ENCODE data around the gene MPLKIP.

DNA sequence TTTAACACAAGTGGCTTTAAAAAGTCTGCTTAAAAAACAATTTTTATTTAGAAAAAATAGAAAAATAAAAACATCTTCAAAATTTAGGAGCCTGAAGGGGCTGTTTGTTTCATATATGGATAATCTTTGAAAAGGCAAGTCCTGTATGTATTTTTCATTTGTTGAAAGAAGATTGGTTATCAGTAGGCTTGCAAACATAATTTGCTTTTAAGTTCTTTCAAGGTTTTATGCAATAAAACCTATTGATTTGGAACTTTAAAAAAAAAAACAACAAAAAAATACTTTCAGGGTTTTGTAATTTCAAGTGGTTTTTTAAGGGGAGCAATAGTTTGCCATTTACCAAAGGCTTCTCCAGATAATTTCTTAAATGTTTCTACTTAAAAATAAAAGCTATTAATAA is 35.6 kb downstream of the MPLKIP start:
- TF ChIP-seq, protein P1, sequence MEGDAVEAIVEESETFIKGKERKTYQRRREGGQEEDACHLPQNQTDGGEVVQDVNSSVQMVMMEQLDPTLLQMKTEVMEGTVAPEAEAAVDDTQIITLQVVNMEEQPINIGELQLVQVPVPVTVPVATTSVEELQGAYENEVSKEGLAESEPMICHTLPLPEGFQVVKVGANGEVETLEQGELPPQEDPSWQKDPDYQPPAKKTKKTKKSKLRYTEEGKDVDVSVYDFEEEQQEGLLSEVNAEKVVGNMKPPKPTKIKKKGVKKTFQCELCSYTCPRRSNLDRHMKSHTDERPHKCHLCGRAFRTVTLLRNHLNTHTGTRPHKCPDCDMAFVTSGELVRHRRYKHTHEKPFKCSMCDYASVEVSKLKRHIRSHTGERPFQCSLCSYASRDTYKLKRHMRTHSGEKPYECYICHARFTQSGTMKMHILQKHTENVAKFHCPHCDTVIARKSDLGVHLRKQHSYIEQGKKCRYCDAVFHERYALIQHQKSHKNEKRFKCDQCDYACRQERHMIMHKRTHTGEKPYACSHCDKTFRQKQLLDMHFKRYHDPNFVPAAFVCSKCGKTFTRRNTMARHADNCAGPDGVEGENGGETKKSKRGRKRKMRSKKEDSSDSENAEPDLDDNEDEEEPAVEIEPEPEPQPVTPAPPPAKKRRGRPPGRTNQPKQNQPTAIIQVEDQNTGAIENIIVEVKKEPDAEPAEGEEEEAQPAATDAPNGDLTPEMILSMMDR (IDR thresholded peaks at IDR 0.05; ENCODE audit: low read depth, low read length, poor library complexity, severe bottlenecking) = no peak
- TF ChIP-seq EZH2phosphoT487 (IDR thresholded peaks at IDR 0.05; ENCODE audit: borderline replicate concordance, low read length) = no peak
